Measurements from ENCODE around the gene DAP3.
A peak's percentile ranks its signal among the peaks of the same experiment; 100 is the strongest.
"Not testable (repeated sequence)": the region's sequence is repeated elsewhere in the genome, so short reads cannot be mapped to it uniquely, and the experiment has no call there.

The DAP3 gene

GRCh38 chr1:155695608-155696007, 6.7 kb downstream of the DAP3 start:
- intact Hi-C loops (cut with micrococcal nuclease), result no loop called here
- Mint-ChIP-seq H3K36me3 (ENCODE audit: low read depth) (peaks cover 47% of the 10 kb centered on the region), H3K27me3 (no peaks in the 10 kb centered on the region), H3K4me3 (no peak overlapping the region), H3K4me1 (ENCODE audit: low read depth) (peaks cover 53% of the 10 kb centered on the region), H3K9me3 (peaks cover 16% of the 10 kb centered on the region), H3K27ac (no peak overlapping the region)

- Mint-ChIP-seq H3K9me3 (peaks cover 11% of the 10 kb centered on the region), H3K4me1 (ENCODE audit: low read depth) (peaks cover 44% of the 10 kb centered on the region), H3K27me3 (no peaks in the 10 kb centered on the region), H3K4me3 (no peak overlapping the region), H3K36me3 (ENCODE audit: low read depth) (peaks cover 38% of the 10 kb centered on the region), H3K27ac (no peak overlapping the region)
- intact Hi-C loops (cut with micrococcal nuclease), result no loop called here
These were observed 7.6 kb downstream of the DAP3 start for GRCh38 chr1:155696524-155696923.

GRCh38 chr1:155697046-155697445, 8.2 kb downstream of the DAP3 start:
- Mint-ChIP-seq H3K36me3 (ENCODE audit: low read depth) (peaks cover 33% of the 10 kb centered on the region), H3K27me3 (no peaks in the 10 kb centered on the region), H3K4me1 (ENCODE audit: low read depth) (peaks cover 40% of the 10 kb centered on the region), H3K27ac (no peak overlapping the region), H3K9me3 (peaks cover 6% of the 10 kb centered on the region), H3K4me3 (no peak overlapping the region)
- intact Hi-C loops (cut with micrococcal nuclease), result no loop called here

- H3K4me3 Mint-ChIP-seq; H3K9me3 Mint-ChIP-seq; H3K27me3 Mint-ChIP-seq; intact Hi-C loops (cut with micrococcal nuclease); H3K27ac Mint-ChIP-seq: not testable (repeated sequence)
- Mint-ChIP-seq H3K36me3 (ENCODE audit: low read depth) (peaks cover 27% of the 10 kb centered on the region), H3K4me1 (ENCODE audit: low read depth) (peaks cover 45% of the 10 kb centered on the region)
These were observed 8.7 kb downstream of the DAP3 start for GRCh38 chr1:155697616-155698015.

GRCh38 chr1:155698382-155699038, 9.6 kb downstream of the DAP3 start:
- no peak overlapping the region for H3K27ac Mint-ChIP-seq
- intact Hi-C loops (cut with micrococcal nuclease), result no loop called here
- H3K36me3 Mint-ChIP-seq (ENCODE audit: low read depth), result peaks cover 21% of the 10 kb centered on the region
- H3K9me3 Mint-ChIP-seq, result no peaks in the 10 kb centered on the region
- peaks cover 52% of the 10 kb centered on the region for H3K4me1 Mint-ChIP-seq (ENCODE audit: low read depth)
- H3K4me3 Mint-ChIP-seq, result no peak overlapping the region
- no peaks in the 10 kb centered on the region for H3K27me3 Mint-ChIP-seq

- H3K27me3 Mint-ChIP-seq; H3K27ac Mint-ChIP-seq; intact Hi-C loops (cut with micrococcal nuclease); H3K4me3 Mint-ChIP-seq; H3K9me3 Mint-ChIP-seq: not testable (repeated sequence)
- peaks cover 21% of the 10 kb centered on the region for H3K36me3 Mint-ChIP-seq (ENCODE audit: low read depth)
- peaks cover 56% of the 10 kb centered on the region for H3K4me1 Mint-ChIP-seq (ENCODE audit: low read depth)
These were observed 10.2 kb downstream of the DAP3 start for GRCh38 chr1:155699062-155699461.

- H3K9me3 Mint-ChIP-seq; H3K27me3 Mint-ChIP-seq; H3K4me3 Mint-ChIP-seq; intact Hi-C loops (cut with micrococcal nuclease); H3K36me3 Mint-ChIP-seq (ENCODE audit: low read depth): not testable (repeated sequence)
- Mint-ChIP-seq H3K27ac (peak overlapping the region; percentile 67), H3K4me1 (ENCODE audit: low read depth) (peaks cover 50% of the 10 kb centered on the region)
These were observed 12.8 kb downstream of the DAP3 start for GRCh38 chr1:155701675-155702074.

- Mint-ChIP-seq H3K9me3 (no peaks in the 10 kb centered on the region), H3K36me3 (ENCODE audit: low read depth) (no peaks in the 10 kb centered on the region), H3K27ac (no peak overlapping the region), H3K4me1 (ENCODE audit: low read depth) (peaks cover 43% of the 10 kb centered on the region), H3K27me3 (no peaks in the 10 kb centered on the region), H3K4me3 (no peak overlapping the region)
- intact Hi-C loops (cut with micrococcal nuclease), result no loop called here
These were observed 14.3 kb downstream of the DAP3 start for GRCh38 chr1:155703216-155703615.

GRCh38 chr1:155704414-155704813, 15.5 kb downstream of the DAP3 start:
- peaks cover 35% of the 10 kb centered on the region for H3K4me1 Mint-ChIP-seq (ENCODE audit: low read depth)
- H3K36me3 Mint-ChIP-seq (ENCODE audit: low read depth); H3K4me3 Mint-ChIP-seq; intact Hi-C loops (cut with micrococcal nuclease); H3K27me3 Mint-ChIP-seq; H3K9me3 Mint-ChIP-seq; H3K27ac Mint-ChIP-seq: not testable (repeated sequence)

- intact Hi-C loops (cut with micrococcal nuclease), result no loop called here
- Mint-ChIP-seq H3K27ac (no peak overlapping the region), H3K27me3 (no peaks in the 10 kb centered on the region), H3K4me1 (ENCODE audit: low read depth) (peaks cover 35% of the 10 kb centered on the region), H3K36me3 (ENCODE audit: low read depth) (peaks cover 18% of the 10 kb centered on the region), H3K9me3 (no peaks in the 10 kb centered on the region), H3K4me3 (no peak overlapping the region)
These were observed 17.2 kb downstream of the DAP3 start for GRCh38 chr1:155706139-155706538.

- Mint-ChIP-seq H3K4me1 (ENCODE audit: low read depth) (peaks cover 16% of the 10 kb centered on the region), H3K9me3 (no peaks in the 10 kb centered on the region), H3K27me3 (no peaks in the 10 kb centered on the region), H3K36me3 (ENCODE audit: low read depth) (peaks cover 49% of the 10 kb centered on the region), H3K4me3 (no peak overlapping the region), H3K27ac (no peak overlapping the region)
- intact Hi-C loops (cut with micrococcal nuclease), result no loop called here
These were observed 20.5 kb downstream of the DAP3 start for GRCh38 chr1:155709391-155709790.

- H3K27ac Mint-ChIP-seq; H3K4me1 Mint-ChIP-seq (ENCODE audit: low read depth); H3K27me3 Mint-ChIP-seq; intact Hi-C loops (cut with micrococcal nuclease); H3K4me3 Mint-ChIP-seq; H3K9me3 Mint-ChIP-seq: not testable (repeated sequence)
- peaks cover 70% of the 10 kb centered on the region for H3K36me3 Mint-ChIP-seq (ENCODE audit: low read depth)
These were observed 22.6 kb downstream of the DAP3 start for GRCh38 chr1:155711457-155711856.

- not testable (repeated sequence) for H3K9me3 Mint-ChIP-seq, H3K27me3 Mint-ChIP-seq, H3K4me3 Mint-ChIP-seq
These were observed 23.7 kb downstream of the DAP3 start for GRCh38 chr1:155712636-155713035.

GRCh38 chr1:155713075-155713474, 24.2 kb downstream of the DAP3 start:
- Mint-ChIP-seq H3K9me3 (no peaks in the 10 kb centered on the region), H3K4me3 (no peak overlapping the region), H3K4me1 (ENCODE audit: low read depth) (no peaks in the 10 kb centered on the region), H3K27me3 (no peaks in the 10 kb centered on the region), H3K36me3 (ENCODE audit: low read depth) (peaks cover 82% of the 10 kb centered on the region), H3K27ac (no peak overlapping the region)
- intact Hi-C loops (cut with micrococcal nuclease), result no loop called here

More at GRCh38 chr1:155712636-155713035, 23.7 kb downstream of the DAP3 start:
- H3K36me3 Mint-ChIP-seq (ENCODE audit: low read depth), result peaks cover 78% of the 10 kb centered on the region
- H3K27ac Mint-ChIP-seq; intact Hi-C loops (cut with micrococcal nuclease); H3K4me1 Mint-ChIP-seq (ENCODE audit: low read depth): not testable (repeated sequence)

- intact Hi-C loops (cut with micrococcal nuclease); H3K9me3 Mint-ChIP-seq; H3K4me3 Mint-ChIP-seq; H3K27ac Mint-ChIP-seq; H3K27me3 Mint-ChIP-seq; H3K4me1 Mint-ChIP-seq (ENCODE audit: low read depth): not testable (repeated sequence)
- peaks cover 86% of the 10 kb centered on the region for H3K36me3 Mint-ChIP-seq (ENCODE audit: low read depth)
These were observed 26.2 kb downstream of the DAP3 start for GRCh38 chr1:155715056-155715455.
